ENCODE measurements around the gene NOL6. TPM values are rescaled to one million over a fixed set of nuclear protein-coding genes. Genes with fewer than 3 reads are reported as not detected.

The NOL6 gene
- total RNA-seq, 4 donors from 2014 or later, result 26.2 to 40.2 (median 31.5) TPM

- DNase-seq (ENCODE audit: low spot score in 2 of 2), result no peak
- WGBS, 2 donors, result 63 to 69% methylated on average over 7 of the region's 7 CpGs
- TF ChIP-seq, protein P1, sequence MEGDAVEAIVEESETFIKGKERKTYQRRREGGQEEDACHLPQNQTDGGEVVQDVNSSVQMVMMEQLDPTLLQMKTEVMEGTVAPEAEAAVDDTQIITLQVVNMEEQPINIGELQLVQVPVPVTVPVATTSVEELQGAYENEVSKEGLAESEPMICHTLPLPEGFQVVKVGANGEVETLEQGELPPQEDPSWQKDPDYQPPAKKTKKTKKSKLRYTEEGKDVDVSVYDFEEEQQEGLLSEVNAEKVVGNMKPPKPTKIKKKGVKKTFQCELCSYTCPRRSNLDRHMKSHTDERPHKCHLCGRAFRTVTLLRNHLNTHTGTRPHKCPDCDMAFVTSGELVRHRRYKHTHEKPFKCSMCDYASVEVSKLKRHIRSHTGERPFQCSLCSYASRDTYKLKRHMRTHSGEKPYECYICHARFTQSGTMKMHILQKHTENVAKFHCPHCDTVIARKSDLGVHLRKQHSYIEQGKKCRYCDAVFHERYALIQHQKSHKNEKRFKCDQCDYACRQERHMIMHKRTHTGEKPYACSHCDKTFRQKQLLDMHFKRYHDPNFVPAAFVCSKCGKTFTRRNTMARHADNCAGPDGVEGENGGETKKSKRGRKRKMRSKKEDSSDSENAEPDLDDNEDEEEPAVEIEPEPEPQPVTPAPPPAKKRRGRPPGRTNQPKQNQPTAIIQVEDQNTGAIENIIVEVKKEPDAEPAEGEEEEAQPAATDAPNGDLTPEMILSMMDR (IDR thresholded peaks at IDR 0.05), result no peak
- no peak for TF ChIP-seq POLR2A (IDR thresholded peaks at IDR 0.05)
- intact Hi-C loops (cut with DNase I; ENCODE audit: low total_unique reads), result no loop called here
- no peak overlapping the region for H3K4me3 ChIP-seq (ENCODE audit: low read depth, poor library complexity, severe bottlenecking)
Observed at GRCh38 chr9:33438926-33439680, 34.6 kb downstream of the NOL6 start.

DNA sequence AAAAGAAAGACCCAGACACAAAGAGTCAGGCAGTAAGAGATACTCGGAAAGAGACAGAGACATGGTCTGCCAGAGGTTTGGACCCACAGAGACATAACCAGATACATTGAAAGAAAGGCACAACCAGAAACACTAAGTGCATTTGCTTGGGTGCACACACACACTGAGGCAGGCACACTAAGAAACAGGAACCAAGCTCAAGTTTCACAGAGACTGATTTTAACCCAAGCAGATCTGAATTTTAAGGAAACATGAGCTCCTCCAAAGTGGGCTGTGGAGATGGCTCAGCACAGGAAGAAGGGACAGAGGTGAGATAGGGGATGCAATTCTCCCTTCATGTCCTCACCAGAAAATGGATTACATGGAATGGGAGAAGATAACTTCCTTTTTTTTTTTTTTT lies 35.8 kb downstream of the NOL6 start:
- no peak for DNase-seq (ENCODE audit: low spot score in 2 of 2)
- no peak overlapping the region for H3K4me3 ChIP-seq (ENCODE audit: low read depth, poor library complexity, severe bottlenecking)
- TF ChIP-seq, protein P1 (IDR thresholded peaks at IDR 0.05), result no peak
- no peak for TF ChIP-seq POLR2A (IDR thresholded peaks at IDR 0.05)
- WGBS, 2 donors, result 78% methylated on average over 1 of the region's 1 CpG
- intact Hi-C loops (cut with DNase I; ENCODE audit: low total_unique reads), result no loop called here

- 14 to 28% methylated on average over 2 of the region's 2 CpGs for WGBS, 2 donors
- intact Hi-C loops (cut with DNase I; ENCODE audit: low total_unique reads), result no loop called here
- H3K4me3 ChIP-seq (ENCODE audit: low read depth, poor library complexity, severe bottlenecking), result no peak overlapping the region
- TF ChIP-seq, protein P1 (IDR thresholded peaks at IDR 0.05), result no peak
- TF ChIP-seq POLR2A (IDR thresholded peaks at IDR 0.05), result no peak
- DNase-seq (ENCODE audit: low spot score in 2 of 2), result no peak
Observed at GRCh38 chr9:33437205-33437604, 36.5 kb downstream of the NOL6 start.

DNA sequence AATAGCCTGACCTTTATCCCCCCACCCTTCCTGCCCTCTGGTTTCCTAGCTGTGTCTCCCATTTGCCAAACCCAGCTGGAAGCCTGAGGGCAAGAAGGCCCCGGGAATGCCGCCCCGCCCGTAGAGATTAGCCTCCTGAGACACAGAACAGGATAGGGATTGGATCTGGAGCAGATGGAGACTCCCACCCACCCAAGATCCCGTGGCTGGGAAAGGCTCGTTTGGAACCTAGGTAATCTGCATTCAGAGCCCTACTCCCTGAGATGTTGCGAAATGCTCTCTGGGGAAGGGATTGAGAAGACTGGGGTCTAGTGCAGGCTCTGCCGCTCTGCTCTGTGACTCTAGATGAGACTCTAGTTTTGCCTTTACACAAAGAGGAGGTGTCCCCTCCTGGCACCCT lies 37.3 kb downstream of the NOL6 start:
- intact Hi-C loops (cut with DNase I; ENCODE audit: low total_unique reads), result no loop called here
- DNase-seq (ENCODE audit: low spot score in 2 of 2), result no peak
- no peak overlapping the region for H3K4me3 ChIP-seq (ENCODE audit: low read depth, poor library complexity, severe bottlenecking)
- 28 to 47% methylated on average over 7 to 8 of the region's 8 CpGs for WGBS, 2 donors
- no peak for TF ChIP-seq POLR2A (IDR thresholded peaks at IDR 0.05)
- TF ChIP-seq, protein P1 (IDR thresholded peaks at IDR 0.05), result no peak

- WGBS, 2 donors, result 33 to 40% methylated on average over 8 of the region's 8 CpGs
- no peak overlapping the region for H3K4me3 ChIP-seq (ENCODE audit: low read depth, poor library complexity, severe bottlenecking)
- no peak for TF ChIP-seq POLR2A (IDR thresholded peaks at IDR 0.05)
- TF ChIP-seq, protein P1 (IDR thresholded peaks at IDR 0.05), result no peak
- intact Hi-C loops (cut with DNase I; ENCODE audit: low total_unique reads), result no loop called here
- no peak for DNase-seq (ENCODE audit: low spot score in 2 of 2)
Observed at GRCh38 chr9:33435821-33436277, 37.9 kb downstream of the NOL6 start.
